Brain pericyte (primary cell): Measurements from ENCODE around the gene RCBTB1.
A peak's percentile ranks its signal among the peaks of the same experiment; 100 is the strongest.
"Not testable (repeated sequence)": the region's sequence is repeated elsewhere in the genome, so short reads cannot be mapped to it uniquely, and the experiment has no call there.

Source experiments
- DNase-seq: peaks from one replicate; pipeline ENCODE4 v3.0.0-alpha.2; 2012; ENCODE audit warnings: low read depth, low spot score

The RCBTB1 gene

GRCh38 chr13:49604570-49604969 is 19.2 kb upstream of the RCBTB1 start:
- DNase-seq, result no peak

DNA sequence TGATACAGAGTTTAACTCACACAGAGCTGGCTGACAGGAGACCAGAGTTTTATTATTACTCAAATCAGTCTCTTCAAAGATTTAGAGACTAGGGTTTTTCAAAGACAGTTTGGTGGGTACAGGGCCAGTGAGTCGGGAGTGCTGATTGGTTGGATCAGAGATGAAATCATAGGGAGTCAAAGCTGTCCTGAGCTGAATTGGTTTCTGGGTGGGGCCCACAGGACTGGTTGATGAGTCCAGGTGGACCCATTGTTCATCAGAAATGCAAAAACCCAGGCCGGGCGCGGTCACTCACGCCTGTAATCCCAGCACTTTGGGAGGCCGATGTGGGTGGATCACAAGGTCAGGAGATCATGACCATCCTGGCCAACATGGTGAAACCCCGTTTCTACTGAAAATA is 17.3 kb upstream of the RCBTB1 start:
- not testable (repeated sequence) for DNase-seq

- DNase-seq, result no peak
Measured at GRCh38 chr13:49602005-49602404, 16.6 kb upstream of the RCBTB1 start.

DNA sequence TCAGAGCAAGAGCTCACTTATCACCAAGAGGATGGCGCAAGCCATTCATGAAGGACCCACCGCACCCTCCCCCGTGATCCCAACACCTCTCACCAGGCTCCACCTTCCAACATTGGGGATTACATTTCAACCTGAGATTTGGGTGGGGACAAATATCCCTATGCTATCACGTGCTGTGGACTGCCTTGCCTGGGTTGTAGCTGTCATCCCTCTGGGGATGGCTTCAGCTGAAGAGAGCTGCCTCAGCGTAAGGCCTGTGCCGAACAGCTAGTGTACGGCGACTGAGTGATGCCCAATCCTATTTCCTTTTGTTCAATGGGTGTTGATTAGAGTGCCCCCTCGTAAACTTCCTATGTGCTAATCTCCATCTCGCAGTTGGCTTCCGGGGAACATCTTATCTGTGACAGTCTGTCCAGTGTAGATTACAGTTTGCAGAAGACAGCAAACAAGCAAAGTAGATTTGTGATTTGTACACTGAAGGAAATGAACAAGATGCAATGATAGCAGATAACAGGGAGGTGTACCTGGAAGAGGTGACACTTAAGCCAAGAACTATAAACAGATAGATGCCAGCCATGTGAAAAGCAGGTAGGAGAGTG is 11.8 kb upstream of the RCBTB1 start:
- DNase-seq, result no peak

- no peak for DNase-seq
Measured at GRCh38 chr13:49596221-49596620, 10.9 kb upstream of the RCBTB1 start.

DNA sequence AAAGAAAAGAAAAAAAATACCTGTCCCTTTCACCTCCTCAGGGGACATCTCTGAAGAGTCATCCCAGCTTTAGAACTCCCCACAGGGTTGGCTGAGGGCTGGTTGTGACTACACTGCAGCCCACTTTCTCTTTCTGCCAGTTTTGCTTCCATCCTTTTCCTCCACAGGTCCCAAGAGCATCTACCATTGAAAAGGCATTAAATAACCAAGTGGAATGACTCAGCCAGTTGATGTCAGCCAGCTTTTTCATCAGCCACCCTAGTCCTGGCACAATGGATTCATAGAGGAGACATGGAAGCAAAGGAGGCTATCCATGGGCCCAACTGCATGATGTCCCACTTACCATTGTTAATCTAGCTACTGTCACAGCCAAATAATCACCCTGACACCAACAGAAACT is 9.2 kb upstream of the RCBTB1 start:
- no peak for DNase-seq

DNA sequence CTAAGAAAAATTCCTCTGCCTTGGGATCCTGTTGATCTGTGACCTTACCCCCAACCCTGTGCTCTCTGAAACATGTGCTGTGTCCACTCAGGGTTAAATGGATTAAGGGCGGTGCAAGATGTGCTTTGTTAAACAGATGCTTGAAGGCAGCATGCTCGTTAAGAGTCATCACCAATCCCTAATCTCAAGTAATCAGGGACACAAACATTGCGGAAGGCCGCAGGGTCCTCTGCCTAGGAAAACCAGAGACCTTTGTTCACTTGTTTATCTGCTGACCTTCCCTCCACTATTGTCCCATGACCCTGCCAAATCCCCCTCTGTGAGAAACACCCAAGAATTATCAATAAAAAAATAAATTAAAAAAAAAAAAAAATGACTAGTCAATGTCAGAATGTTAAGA is 8.5 kb upstream of the RCBTB1 start:
- not testable (repeated sequence) for DNase-seq

DNA sequence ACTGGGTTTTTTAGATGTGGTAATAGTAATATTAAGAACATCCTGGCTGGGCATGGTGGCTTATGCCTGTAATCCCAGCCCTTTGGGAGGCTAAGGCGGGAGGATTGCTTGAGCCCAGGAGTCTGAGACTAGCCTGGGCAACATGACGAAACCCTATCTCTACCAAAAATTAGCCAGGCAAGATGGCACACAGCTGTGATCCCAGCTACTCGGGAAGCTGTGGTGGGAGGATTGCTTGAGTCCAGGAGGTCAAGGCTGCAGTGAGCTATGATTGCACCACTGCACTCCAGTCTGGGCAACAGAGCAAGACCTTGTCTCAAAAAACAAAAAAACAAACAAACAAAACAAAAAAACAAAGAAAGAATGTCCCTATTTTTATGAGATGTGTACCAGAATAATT is 5.4 kb upstream of the RCBTB1 start:
- not testable (repeated sequence) for DNase-seq

DNA sequence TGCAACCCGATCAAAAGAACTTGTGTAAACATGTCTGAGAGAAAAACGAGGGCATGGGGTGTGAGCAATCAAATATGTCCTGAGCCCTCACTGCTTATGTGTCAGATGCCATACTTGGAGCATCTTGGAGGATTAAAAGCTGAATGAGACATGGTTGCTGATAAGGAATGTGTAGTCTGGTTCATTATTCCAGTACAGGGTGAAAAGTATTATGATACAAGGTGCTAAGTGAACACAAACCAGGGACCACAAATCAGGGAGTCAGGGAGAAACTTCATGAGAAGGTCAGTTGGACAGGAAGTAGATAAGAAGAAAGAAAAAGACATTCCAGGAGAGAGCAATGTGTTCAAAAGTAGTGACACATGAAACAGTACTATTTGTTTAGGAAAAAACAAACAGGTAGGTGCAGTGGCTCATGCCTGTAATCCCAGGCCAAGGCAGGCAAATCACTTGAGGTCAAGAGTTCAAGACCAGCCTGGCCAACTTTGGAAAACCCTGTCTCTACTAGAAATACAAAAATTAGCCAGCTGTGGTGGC is 2.0 kb upstream of the RCBTB1 start:
- no peak for DNase-seq

DNA sequence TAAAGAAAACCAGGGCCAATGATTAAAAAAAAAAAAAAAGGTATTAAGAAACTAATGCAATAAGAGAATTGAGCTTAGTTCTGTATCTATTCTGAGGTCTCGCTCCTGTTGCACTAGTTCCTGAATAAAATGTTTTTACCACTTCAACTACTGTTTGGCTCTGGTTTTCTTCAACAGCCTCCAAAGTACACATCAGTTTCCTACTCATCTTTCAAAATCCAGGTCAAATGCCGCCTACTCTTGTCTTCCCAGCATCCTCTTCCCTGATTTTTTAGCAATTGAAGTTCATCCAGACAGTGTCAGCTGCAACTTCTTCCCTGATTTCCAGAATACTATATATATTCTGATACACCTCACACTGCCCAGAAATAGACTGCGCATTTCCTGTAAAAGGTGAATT is 1.4 kb upstream of the RCBTB1 start:
- no peak for DNase-seq

- DNase-seq, result no peak
Measured at GRCh38 chr13:49584771-49585182, 581 bp downstream of the RCBTB1 start.

GRCh38 chr13:49580980-49581680 is 4.2 kb downstream of the RCBTB1 start:
- no peak for DNase-seq

GRCh38 chr13:49579501-49579900 is 5.9 kb downstream of the RCBTB1 start:
- no peak for DNase-seq

DNA sequence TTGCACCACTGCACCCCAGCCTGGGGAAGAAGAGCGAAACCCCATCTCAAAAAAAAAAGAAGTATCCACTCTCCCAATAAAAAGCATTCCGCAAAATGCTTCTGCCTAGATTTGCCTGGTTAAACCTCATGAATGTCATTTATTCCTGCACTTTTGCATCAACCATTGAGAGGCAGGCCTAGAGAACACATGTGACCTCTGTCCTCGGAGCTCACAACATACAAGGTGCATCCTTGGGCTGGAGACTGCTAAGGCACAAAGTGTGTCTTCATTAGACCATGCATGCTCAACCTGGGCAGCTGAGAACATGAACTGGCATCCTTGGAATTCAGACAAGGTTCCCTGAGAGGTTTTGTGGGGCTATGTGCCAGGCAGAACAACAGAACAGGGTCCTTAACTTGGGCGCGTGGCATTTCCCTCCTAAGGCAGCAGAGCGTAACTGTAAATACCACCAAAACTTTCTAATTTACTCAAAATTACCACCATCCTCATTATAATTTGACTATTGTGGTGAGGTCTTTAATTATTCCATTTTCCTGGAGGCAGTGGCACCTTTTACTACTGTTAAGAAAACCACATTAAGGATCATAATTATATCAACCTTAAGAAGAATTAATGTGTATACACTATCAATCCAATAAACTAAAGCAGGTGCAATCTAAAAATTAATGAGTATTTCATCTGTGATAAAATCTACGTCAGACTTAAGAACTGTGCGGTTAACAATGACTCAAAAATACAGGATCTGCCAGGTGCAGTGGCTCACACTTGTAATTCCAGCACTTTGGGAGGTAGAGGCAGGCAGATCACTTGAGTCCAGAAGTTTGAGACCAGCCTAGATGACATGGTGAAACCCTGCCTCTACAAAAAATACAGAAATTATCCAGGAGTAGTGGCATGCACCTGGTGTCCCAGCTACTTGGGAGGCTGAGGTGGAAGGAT is 13.8 kb downstream of the RCBTB1 start:
- DNase-seq, result no peak

DNA sequence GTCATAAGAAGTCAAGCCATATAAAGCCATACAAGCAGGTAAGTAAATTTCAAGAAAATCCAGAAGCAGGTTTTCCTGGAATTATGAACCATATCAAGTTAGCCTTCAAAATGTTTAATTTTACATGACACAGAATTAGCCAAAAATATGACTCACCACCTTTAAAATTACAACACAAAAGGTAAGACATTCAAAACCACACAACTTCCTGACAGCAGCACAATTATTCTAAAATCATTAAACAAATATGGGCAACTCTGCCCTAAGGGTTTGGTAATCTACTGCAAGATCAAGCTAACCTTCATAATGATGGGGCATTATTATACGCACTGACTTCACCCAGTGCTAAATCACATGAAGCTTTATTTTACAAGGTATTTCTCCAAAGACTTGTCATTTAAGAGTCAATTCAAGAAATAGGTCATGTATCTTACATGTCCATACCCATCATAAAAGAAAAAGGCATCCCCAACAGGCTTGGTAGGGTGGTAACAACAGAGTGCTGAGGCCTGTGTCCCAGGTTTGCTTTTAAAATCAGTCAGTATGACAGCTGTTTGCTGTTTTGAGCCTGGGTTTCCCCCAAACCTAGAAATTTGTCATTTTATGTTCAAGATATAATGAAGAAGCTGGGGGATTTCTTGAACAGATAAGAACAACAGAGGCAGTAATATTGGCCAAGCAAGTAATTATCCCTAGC is 15.2 kb downstream of the RCBTB1 start:
- no peak for DNase-seq

- DNase-seq, result no peak
Measured at GRCh38 chr13:49567491-49567890, 17.9 kb downstream of the RCBTB1 start.

DNA sequence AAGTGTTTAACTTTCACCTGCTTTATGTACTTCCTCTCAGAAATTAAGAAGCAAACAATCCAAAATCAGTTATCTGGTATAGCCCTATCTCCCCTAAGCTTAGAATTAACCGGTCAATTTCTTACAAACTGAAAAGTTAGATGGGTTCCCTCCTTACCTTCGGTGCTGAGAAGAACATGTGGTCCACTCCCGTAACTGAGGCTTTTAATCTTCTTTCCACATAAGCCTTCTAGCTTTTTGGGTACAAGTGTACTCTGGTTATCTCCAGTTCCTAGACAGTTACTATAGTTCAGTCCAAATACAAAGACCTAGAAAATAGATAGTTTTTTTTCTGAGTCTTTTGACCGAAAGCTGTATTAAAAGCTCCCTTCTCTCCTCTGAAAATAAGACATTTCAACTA is 18.9 kb downstream of the RCBTB1 start:
- no peak for DNase-seq

DNA sequence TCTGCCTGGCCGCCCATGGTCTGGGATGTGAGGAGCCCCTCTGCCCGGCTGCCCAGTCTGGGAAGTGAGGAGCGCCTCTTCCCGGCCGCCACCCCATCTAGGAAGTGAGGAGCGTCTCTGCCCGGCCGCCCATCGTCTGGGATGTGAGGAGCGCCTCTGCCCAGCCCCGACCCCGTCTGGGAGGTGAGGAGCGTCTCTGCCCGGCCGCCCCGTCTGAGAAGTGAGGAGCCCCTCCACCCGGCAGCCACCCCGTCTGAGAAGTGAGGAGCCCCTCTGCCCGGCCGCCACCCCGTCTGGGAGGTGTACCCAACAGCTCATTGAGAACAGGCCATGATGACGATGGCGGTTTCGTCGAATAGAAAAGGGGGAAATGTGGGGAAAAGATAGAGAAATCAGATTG is 19.9 kb downstream of the RCBTB1 start:
- DNase-seq, result not testable (repeated sequence)

- no peak for DNase-seq
Measured at GRCh38 chr13:49563516-49563915, 21.8 kb downstream of the RCBTB1 start.

- no peak for DNase-seq
Measured at GRCh38 chr13:49561062-49561410, 24.3 kb downstream of the RCBTB1 start.

- DNase-seq, result peak; percentile 65
Measured at GRCh38 chr13:49560270-49561061, 24.9 kb downstream of the RCBTB1 start.
